OCI-LY3 (cell line): ENCODE measurements around the gene PMAIP1.
"Not testable (repeated sequence)": the region's sequence is repeated elsewhere in the genome, so short reads cannot be mapped to it uniquely, and the experiment has no call there.

Source experiments
- CTCF ChIP-seq: fragments of 200-600, 300-600 bp; sonication (generic); IDR thresholded peaks from 2 replicates; pipeline ENCODE4 v1.5.1; 2014; ENCODE audit warnings: antibody characterized with exemption, low read length, low read depth
- EZH2phosphoT487 ChIP-seq: fragments of 200-600 bp; shearing (Covaris generic); IDR thresholded peaks from 2 replicates; pipeline ENCODE4 v1.6.1; 2018; ENCODE audit warnings: antibody characterized with exemption, mixed run types, low read depth

GRCh38 chr18:59886399-59886798 is 13.4 kb upstream of the PMAIP1 start:
- not testable (repeated sequence) for TF ChIP-seq CTCF, EZH2phosphoT487
